HL-60 (cell line): ENCODE measurements around the gene SZT2.

Source experiments
- POLR2AphosphoS5 ChIP-seq: IDR thresholded peaks from 2 replicates; pipeline ENCODE4 v1.6.1; 2012; ENCODE audit warnings: low read depth
- REST ChIP-seq: IDR thresholded peaks from 2 replicates; pipeline ENCODE4 v1.6.1; 2012; ENCODE audit warnings: low read depth; ENCODE audit not compliant: insufficient replicate concordance
- SPI1 ChIP-seq: IDR thresholded peaks from 2 replicates; pipeline ENCODE4 v1.6.1; 2012; ENCODE audit warnings: low read depth, mild to moderate bottlenecking, borderline replicate concordance
- TF ChIP-seq, protein P1 (sequence below): IDR thresholded peaks from one replicate; pipeline ENCODE4 v1.5.1; 2011; ENCODE audit warnings: low read length, control low read depth, inconsistent platforms; ENCODE audit not compliant: insufficient read depth

GRCh38 chr1:43430831-43431230 lies 41.1 kb downstream of the SZT2 start:
- TF ChIP-seq, protein P1, sequence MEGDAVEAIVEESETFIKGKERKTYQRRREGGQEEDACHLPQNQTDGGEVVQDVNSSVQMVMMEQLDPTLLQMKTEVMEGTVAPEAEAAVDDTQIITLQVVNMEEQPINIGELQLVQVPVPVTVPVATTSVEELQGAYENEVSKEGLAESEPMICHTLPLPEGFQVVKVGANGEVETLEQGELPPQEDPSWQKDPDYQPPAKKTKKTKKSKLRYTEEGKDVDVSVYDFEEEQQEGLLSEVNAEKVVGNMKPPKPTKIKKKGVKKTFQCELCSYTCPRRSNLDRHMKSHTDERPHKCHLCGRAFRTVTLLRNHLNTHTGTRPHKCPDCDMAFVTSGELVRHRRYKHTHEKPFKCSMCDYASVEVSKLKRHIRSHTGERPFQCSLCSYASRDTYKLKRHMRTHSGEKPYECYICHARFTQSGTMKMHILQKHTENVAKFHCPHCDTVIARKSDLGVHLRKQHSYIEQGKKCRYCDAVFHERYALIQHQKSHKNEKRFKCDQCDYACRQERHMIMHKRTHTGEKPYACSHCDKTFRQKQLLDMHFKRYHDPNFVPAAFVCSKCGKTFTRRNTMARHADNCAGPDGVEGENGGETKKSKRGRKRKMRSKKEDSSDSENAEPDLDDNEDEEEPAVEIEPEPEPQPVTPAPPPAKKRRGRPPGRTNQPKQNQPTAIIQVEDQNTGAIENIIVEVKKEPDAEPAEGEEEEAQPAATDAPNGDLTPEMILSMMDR, result no peak
- TF ChIP-seq POLR2AphosphoS5, result no peak
- TF ChIP-seq REST, result no peak
- no peak for TF ChIP-seq SPI1
